Activated CD8-positive, alpha-beta memory T cell treated with anti-CD3 and anti-CD28 coated beads, Interleukin-2, amount 50 U/mL, for 24 hours (primary cell): ENCODE measurements around the gene TOR1AIP2.
A peak's percentile ranks its signal among the peaks of the same experiment; 100 is the strongest.

ENCODE experiments used
- DNase-seq: peaks from one replicate; pipeline ENCODE4 v3.0.0-alpha.2; 2020; ENCODE audit errors: extremely low read depth

The TOR1AIP2 gene

DNA sequence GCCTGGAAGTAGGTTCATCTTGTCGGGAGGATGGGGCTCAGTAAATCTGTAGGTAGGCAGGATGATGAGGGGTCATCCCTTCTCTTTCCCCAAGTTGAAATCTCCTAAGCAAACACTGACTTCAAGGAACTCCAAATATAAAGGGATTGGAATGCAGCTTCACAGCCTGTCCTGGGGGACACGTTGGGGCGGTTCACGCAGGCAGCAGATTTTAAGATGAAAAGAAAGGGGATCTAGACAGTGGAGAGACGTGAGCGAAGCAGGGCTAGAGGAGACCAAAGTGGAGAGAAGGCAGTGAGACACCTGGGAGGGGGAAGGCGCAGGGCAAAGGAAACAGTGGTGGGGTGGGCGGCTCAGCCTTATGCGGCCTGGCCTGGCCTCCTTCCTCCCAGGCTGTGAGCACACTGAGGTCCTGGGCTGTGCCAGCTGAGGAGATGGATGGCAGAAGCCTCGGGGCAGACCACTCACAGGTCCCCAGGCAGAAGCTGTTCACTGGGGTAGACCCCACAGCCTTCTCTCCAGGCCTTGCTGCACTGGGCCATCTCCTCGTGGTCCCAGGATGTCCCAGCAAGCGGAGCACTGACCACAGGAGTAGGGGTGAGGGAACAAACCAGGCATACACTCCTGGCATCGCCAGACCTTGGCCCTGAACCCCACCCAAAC is 51.7 kb downstream of the TOR1AIP2 start:
- DNase-seq = no peak

DNA sequence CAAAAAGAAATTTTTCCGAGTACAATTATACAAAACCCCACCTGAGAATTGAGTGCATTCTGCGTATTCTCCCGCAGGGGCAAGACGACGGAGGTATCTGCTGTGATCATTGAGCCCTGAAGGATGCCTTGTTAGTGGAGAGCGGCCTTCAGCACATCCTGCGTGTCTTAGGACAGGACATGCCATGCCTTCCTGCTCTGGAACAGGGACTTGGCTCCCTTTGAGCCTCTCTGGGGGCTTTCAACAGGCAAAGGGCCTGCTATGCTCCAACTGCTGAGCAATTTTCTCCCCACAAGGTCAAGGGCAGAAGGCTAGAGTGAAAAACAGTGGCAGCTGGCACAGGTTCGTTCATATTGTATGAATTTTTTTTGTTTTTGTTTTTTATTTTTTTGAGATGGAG is 52.4 kb downstream of the TOR1AIP2 start:
- DNase-seq = no peak

DNA sequence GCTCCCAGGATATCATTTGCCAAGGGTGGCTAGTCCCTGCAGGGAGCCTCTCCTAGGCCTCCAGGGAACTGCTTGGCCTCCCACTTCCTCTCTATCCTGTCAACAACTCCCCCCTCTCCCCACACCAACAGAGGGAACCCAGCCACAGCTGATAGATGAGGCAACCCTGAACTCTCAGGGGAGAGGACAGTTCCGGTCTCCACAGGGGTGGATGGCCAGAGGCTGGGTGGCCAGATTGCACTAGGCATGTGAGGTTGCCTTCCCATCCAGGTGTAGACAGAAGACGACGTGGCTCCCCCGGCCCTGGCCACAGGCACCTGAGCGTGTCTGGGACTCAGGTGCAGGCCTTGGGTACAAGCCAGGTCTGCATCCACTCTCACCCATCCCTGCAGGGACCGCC is 53.3 kb downstream of the TOR1AIP2 start:
- no peak for DNase-seq

DNA sequence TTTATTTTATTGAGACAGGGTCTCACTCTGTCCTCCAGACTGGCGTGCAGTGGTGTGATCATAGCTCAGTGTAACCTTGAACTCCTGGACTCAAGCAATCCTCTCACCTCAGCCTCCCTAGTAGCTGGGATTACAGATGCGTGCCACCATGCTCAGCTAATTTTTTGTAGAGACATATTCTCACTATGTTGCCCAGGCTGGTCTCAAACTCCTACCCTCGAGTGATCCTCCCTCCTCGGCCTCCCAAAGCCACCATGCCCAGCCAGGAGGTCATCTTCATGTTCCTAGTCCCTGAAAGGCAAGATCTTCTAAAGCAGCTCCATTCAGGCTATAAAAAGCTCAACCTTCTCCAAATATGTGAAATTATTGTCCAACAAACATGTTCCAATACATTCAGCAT is 53.9 kb downstream of the TOR1AIP2 start:
- DNase-seq = no peak

DNA sequence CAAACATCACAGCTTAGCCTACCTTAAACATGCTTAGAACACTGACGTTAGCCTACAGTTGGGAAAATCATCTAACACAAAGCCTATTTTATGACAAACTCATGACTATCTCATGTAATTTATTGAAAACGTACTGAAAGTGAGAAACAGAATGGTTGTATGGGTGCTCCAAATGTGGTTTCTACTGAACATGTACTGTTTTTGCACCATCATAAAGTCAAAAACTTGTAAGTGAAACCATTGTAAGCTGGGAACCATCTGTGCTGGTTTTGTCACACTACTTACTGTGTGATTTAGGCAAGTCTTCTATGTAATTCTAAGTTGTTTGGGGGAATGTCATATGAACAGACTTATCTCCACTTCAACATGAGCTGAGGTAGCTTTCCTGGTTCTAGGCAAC is 55.5 kb downstream of the TOR1AIP2 start:
- no peak for DNase-seq

DNA sequence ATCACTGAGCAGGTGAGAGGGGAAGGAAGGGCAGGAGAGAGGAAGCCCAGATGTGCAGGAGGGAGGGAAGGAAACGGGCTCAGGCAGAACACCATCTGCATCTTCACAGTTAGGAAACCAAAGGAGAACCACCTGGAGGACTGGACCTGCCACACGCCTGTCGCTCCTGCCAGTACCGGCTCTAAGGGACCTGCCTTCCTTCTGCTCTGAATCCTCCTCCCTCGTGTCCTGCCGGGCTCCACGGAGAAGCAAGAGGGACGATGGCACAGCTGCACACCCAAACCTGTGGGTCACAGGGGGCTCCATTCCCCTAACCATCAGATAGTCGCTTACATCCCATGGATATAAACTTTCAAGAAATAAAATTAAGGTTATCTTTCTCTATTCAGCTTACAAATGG is 56.1 kb downstream of the TOR1AIP2 start:
- DNase-seq = no peak

DNA sequence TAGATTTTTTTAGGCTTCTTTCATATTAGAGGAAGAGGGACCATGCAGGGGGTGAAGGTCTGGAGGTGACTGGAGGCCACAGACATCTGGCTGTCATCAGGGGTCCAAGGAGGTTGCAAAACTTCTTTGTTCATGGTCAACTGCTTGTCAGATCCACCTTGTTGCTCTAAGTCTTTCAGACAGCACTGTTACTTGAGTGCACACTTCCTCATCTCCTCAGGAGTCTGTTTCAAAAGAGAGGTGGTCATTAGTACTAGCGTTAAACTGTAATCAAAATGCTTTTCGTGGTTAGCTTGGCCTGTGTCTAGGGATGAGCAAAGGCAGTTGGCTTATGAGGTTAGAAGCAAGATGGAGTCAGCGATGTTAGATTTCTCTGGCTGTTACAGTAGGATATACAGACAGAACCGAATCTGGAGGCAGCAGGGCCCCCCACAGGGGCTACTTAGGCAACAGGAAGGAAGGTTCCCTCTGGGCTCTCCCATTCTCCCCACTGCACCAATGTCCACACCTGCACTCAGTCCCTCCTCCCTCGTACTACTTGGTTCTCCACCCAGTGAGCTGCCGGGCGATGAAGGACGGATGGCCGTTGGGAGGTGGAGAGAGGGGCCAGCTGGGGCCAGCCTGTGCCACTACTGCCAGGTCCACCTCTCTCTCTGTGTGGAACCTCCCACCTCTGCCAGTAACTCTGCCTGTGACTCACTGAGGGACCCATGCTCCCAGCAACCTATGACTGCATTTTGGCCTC is 57.2 kb downstream of the TOR1AIP2 start:
- no peak for DNase-seq

DNA sequence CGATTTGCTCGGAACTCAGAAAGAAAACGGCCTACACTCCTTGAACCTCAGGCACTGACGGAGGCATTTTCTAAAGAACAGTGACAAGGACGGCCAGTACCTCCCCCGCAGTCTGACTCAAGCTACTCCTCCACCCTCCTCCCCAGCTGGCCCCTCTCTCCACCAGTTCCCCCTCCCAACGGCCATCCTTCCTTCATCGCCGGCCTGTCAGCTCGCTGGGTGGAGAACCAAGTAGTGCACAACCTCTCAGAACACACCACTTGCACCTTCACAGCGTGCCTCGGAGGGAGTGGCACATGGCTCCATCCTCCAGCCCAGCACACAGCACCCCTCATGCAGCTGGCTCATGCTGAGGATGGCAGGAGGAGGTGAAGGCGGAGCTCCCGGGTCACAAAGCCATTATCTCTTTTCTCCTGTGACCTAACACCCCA is 58.8 kb downstream of the TOR1AIP2 start:
- no peak for DNase-seq

DNA sequence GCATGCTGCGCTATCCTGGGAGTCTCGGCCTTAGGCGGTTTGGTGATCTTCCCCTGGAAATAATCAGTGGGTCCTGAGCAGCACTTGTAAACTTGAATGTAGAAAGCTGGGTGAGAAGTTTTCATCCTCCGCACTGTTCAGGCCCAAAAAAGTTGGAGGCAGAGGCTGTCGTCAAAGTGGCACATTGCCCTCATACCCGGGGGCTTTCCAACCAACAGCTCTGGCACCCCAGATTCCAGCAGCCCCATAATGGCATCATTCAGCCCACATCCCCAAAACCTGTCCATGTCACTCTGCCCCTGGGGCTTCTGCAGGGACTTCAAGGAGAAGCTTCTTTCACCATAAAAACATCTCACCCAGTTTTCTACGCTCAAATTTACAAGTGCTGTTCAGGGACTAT is 59.3 kb downstream of the TOR1AIP2 start:
- no peak for DNase-seq

DNA sequence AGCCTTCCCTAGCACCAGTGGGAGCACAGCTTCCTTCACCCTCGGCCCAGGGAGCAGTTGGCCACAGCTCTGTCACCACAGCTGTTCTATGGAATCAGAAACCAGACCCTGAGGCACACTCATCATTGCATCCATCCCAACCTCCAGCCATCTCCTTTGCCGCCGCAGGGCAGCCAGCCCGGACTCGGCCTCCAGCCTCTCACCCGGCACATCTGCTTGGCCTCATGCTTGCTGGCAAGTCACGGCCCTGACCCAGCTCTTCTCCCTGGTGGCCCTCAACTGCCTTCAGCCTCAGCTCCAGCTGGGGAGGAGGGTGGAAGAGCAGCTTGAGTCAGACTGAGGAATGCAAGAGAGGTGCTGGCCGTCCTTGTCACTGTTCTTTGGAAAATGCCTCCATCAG is 59.8 kb downstream of the TOR1AIP2 start:
- no peak for DNase-seq

DNA sequence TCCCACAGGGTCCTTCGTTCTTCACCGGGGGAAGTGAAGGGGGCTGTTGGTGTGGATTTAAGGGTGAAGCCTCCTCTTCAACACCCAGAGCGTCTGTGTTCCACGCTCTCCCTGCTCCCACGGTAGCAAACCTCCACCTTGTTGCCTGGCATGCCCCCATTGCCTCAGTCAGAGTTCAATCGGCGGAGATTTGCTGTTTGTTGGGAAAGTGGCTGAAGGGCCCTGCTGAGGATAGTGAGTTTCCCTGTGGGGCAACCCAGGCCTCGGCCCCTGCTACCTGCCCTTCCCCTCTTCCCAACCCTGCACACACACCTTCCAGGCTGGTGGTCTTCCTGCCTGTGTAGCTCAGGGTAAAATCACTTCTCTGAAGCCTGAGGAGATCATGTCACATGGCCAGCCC is 60.5 kb downstream of the TOR1AIP2 start:
- no peak for DNase-seq

DNA sequence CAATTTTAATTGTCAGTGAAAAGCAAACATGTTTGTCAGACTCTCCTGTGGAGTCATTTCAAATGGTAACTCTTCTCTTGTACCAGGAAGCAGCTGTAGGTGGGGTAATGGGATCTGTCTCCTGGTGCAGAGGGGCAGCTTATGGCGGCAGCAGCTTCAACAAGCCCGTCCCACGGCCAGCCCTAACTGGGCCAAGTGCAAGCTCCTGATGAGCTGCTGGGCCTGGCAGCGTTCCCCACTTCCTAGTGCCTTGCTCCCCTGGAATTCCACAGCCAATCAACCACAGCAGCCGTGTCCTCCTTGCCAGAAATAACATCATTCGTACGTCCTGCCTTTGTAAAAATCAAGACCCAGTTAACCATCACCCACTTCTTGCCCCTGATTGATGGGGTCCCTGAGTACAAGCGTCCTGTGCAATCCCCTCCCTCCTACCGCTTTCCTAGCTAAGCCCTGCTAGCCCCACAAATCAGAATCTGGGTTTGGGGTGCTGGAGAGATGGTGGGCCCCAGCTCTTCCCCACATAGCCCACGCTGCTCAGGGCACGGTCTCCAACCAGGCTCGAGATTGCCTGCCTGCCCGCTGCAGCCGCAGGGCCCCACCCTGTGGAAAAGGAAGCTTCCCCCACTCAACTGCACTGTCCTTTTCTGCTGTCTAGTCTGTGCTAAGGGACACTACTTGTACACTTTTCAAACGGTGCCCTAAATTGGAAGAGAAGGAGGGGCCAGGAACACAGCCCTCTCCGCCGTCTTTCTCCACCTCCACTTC is 61.2 kb downstream of the TOR1AIP2 start:
- no peak for DNase-seq

DNA sequence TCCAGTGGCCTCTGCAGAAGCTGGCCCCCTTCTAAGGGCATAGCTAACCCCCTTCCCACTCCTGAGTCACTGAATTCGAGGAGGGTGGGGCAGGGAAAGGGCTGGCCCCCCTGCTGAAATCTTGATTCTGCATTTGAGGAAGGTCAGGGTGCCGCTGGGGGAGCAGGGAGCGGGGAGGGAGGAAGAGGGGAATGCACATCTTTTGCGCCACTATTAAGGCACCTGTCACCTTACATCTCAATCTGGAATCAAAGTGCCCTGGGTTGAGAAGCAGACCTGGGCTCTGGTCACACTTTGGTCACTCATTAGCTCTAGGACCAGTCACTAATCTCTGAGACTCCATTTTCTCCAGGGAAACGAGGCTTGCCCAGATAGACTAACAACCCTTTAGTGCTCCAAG is 62.0 kb downstream of the TOR1AIP2 start:
- DNase-seq = no peak

DNA sequence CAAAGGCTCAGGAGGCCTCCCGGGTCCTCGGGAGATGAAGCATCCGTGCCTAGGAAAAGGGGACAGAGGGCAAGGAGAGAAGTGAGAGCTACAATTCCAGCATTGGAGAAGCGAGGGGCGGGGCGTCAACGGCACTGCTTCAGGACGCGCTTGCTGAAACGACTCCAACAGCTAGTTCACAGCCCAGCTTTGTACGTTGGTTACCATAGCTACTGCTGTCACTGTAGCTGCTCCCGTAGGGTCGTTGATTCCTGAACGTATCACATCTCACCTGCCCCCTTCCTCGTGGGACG is 63.1 kb downstream of the TOR1AIP2 start:
- no peak for DNase-seq

DNA sequence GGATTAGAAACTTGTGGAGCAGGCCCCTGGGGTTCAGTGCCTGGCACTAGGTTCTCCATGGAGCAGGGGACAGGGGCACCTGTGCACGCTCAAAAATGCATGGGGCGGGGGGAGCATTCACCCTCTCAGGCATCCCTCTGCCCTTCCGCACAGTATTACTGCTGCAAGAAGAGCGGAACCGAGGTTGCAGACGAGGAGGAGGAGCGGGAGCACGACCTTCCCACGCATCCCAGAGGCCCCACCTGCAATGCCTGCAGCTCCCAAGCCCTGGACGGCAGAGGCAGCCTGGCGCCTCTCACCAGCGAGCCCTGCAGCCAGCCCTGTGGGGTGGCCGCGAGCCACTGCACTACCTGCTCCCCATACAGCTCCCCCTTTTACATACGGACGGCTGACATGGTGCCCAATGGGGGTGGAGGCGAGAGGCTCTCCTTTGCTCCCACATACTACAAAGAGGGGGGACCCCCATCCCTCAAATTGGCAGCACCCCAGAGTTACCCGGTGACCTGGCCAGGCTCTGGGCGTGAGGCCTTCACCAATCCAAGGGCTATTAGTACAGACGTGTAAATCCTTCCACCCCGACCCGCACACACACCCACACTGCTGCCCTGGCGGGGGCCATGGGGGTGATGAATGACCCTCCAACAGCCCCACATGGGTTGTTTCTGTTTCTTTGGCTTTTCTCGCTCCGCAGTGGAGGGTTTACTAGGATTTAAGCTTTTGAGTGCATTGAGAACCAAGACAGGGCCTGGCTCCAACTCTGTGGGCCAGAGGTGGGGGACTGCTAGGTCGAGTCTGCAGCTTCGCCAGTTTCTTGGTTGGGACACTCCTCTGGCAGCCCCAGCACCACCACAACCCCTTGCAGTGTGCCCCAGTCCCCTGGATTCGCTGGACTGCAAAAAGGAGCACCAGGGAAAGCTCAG is 63.7 kb downstream of the TOR1AIP2 start:
- DNase-seq = no peak

DNA sequence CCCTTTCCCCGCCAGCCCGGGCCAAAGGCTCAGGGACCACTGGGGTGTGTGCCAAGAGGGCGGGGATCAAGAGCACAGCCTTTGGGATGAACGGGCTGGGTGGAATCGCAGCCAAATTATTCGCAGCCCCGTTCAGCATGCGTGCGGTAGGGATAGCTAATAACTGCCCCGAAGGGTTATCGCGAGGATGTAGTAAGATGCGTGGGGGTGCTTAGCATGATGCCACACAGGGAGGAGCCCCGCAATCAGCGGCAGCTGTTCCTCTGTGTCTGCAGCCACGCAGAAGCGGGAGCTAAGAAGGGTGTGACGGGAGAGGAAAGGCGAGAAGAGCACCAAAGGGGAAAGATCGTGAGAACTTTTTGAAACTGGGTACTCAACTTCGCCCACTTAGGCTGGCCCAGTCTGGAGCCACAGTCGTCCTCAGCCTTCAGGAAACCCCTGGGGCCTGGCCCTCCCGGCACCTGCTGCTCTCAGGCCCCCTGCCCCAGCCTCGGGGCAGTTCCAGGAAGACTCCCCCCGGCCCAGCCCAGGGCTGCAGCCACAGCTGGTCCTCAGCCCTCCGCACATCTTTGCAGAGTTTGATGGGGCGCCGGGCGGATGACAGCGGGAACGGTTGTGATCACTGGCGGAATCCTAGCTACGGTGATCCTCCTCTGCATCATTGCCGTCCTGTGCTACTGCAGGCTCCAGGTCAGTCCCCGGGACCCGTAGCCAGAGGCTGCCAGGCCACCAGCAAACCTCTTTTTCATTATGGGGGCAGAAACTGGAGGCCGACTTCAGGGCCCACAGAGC is 64.9 kb downstream of the TOR1AIP2 start:
- DNase-seq = no peak

DNA sequence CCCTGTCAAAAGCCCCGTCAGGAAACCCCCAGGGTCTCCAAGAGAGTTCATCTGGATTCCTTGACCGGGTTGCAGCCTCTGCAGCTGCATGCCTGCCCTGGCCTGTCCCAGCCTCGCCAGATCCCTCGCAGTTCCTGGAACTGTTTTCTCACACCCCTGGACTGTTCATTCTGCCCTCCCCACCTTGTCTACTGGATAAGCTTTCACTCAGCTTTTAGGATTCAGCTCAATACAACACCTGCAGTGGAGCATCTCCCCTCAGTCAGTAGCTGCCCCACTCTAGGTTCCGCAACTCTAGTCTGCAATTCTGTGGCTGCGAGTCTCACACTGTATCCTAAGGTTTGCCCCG is 67.3 kb downstream of the TOR1AIP2 start:
- DNase-seq = no peak

DNA sequence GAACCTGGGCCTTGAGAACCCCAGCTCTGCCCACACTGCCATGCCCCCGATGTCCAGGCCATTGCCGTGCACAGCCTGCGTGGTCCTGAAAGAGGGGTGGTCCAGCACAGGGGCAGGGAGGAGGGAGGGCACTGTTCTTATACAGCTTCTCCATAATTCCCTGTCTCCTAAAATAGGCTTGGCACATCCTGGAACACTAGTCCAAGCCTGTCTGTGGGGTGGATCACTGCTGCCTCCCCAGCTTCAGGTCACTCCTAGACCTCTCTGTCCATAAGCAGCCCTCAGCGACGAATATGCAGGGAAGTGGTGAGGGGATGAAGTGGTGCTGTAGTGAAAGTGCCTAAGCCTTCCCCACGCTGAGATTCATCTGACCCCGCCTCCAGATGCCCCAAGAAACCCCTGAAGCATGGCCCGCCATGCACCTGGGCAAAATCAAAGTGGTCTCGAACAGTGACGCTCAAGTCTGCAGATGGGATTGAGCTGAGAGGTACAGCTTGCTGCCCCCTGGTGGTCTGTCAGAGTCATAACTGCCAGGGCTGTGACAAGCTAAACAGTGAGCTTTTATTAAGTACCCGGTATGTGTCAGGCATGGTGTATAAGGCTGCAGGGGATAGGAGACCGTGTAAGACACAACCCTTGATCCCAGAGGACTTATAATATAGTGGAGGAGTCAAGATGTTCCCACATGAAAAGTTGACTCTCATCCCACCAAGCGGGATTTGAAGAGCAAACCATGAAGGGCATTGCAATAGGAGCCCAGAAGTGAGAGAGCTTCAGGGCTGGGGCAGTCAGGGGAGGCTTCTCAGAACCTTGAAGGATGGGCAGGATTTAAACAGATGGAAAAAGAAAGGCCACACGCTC is 67.9 kb downstream of the TOR1AIP2 start:
- peak; percentile 38 for DNase-seq

DNA sequence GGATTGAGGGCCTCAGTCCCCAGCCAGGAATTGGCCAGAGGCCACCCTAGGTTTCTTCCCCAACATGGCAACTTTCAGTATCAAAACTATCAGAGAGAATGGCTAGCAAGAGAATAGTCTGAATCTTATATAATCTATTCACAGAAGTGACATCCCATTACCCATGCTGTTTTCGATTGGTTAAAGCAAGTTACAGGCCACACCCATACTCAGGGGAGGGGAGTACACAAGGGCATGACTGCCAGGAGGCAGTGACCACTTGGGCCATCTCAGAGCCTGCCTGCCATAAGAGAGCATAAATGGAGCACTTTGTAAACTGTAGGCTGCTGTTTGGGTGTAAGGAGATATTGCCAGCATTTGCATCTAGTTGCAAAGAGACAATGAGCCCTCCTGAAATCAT is 69.1 kb downstream of the TOR1AIP2 start:
- DNase-seq = no peak

DNA sequence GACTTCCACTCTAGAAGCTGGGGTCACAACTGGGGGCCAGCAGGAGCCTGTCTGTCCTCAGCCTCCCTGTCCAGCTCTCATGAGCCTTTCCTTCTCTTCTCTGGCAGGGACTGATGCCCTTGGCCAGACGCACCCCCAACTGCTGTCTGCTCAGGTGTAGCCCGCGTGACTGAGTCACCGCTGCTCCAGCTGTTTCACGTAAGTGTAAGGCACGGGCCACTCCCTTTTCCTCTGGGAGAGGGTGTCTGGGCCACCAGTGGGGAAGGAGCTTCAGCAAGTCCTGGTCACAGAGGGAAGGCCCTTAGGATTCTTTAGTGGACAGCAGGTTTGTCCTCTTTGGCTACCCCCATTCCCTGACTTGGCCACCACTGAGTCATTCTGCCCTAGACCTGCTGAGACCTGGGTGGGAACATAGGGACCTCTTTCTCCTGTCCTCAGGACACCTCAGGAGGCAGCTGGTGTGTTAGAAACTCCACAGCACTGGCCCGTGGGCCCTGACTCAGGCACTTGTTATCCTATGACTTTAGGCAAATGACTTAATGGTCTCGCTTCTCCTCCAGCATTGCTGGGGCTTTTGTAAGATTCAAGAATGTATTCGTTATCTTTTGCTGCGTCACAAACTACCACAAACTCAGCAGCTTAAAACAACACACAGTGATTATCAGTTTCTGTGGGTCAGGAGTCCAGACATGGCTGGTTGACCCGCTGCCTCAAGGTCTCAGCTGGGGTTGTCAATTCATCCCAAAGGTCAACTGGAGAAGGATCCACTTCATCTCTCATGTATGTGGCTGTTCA is 69.7 kb downstream of the TOR1AIP2 start:
- DNase-seq = no peak
